Measurements from ENCODE around the gene OGN. TPM values are rescaled to one million over a fixed set of nuclear protein-coding genes. Genes with fewer than 3 reads are reported as not detected.

The OGN gene
- total and polyA plus RNA-seq, 10 of the 15 experiments (the other 5 are each of a cell fraction or from before 2014, with no cell fraction given) = 0.04 to 2.5 (median 0.15) TPM; not detected in 4

DNA sequence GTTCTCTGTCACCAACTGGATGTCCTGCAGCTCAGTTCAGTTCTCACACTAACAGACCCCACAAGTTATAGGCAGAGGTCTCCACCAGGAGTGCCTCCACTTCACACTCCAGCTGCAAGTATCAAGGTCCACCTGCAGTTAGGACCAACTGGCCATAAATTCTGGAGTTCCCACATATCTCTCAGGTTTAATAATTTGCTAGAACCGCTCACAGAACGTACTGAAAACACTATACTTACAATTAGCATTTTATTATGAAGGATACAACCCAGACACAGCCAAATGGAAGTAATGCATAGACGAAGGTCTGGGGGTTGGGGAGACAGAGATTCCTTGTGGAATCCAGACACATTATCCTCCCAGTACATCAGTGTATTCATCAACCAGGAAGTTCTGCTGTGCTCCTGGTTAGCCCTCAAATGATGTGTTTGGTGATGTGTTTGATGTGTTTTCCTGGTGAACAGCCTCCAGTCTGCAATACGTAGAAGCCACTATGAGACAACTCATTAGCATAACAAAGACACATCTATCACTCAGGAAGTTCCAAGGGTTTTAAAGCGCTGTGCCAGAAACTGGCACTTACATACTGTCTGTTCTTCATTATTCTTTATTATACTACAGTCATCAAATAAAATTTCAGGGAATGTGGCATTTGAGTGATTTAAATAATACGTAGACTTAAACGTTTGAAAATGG, 25.4 kb downstream of the OGN start:
- intact Hi-C loops (cut with micrococcal nuclease; ENCODE audit: unreplicated experiment) (no loop called here), in situ Hi-C loops (cut with MboI) (no loop called here)
- Histone ChIP-seq H2AFZ (ENCODE audit: control insufficient read depth, low read depth, low read length) (no peak overlapping the region), H3K79me2 (ENCODE audit: control insufficient read depth, insufficient read depth, low read length) (no peaks in the 10 kb centered on the region), H3K4me3 (no peak overlapping the region), H3K9ac (ENCODE audit: control insufficient read depth, insufficient read depth, low read length) (no peak overlapping the region), H3K9me3 (replicated peaks; ENCODE audit: control insufficient read depth, insufficient read depth, low read length) (no peaks in the 10 kb centered on the region; the same call in 2 of the 3 replicates), H4K20me1 (ENCODE audit: control insufficient read depth, insufficient read depth) (no peaks in the 10 kb centered on the region), H3K36me3 (ENCODE audit: control insufficient read depth in 2 of 2, insufficient read depth in 2 of 2, low read length in 1 of 2) (no peaks in the 10 kb centered on the region), H3K4me1 (ENCODE audit: control insufficient read depth, insufficient read depth, low read length) (no peaks in the 10 kb centered on the region), H3K27ac (ENCODE audit: control insufficient read depth, insufficient read depth) (no peak overlapping the region), H3K27me3 (replicated peaks in 1 of 2; ENCODE audit: control insufficient read depth in 2 of 2, insufficient read depth in 2 of 2, low read length in 1 of 2) (no peaks in the 10 kb centered on the region), H3K4me2 (ENCODE audit: control insufficient read depth, insufficient read depth) (no peak overlapping the region)
- no peak for DNase-seq (ENCODE audit: low read depth, low spot score)
- ChIA-PET SMC1A (ENCODE audit: uncharacterized antibody, unreplicated experiment) (no interaction called here), POLR2A (no interaction called here), CTCF (interaction anchor here (1.2 kb wide), 1 partner anchor 11 kb away, joined by 3 read pairs; no protein-coding TSS in a partner anchor), RAD21 (ENCODE audit: unreplicated experiment) (no interaction called here)
- FAIRE-seq = no peak
- no TSS peak for BruUV-seq (replicated peaks)
- no peak for TF ChIP-seq GABPA (IDR thresholded peaks at IDR 0.05; ENCODE audit: low read depth)
- TF ChIP-seq, protein P1, sequence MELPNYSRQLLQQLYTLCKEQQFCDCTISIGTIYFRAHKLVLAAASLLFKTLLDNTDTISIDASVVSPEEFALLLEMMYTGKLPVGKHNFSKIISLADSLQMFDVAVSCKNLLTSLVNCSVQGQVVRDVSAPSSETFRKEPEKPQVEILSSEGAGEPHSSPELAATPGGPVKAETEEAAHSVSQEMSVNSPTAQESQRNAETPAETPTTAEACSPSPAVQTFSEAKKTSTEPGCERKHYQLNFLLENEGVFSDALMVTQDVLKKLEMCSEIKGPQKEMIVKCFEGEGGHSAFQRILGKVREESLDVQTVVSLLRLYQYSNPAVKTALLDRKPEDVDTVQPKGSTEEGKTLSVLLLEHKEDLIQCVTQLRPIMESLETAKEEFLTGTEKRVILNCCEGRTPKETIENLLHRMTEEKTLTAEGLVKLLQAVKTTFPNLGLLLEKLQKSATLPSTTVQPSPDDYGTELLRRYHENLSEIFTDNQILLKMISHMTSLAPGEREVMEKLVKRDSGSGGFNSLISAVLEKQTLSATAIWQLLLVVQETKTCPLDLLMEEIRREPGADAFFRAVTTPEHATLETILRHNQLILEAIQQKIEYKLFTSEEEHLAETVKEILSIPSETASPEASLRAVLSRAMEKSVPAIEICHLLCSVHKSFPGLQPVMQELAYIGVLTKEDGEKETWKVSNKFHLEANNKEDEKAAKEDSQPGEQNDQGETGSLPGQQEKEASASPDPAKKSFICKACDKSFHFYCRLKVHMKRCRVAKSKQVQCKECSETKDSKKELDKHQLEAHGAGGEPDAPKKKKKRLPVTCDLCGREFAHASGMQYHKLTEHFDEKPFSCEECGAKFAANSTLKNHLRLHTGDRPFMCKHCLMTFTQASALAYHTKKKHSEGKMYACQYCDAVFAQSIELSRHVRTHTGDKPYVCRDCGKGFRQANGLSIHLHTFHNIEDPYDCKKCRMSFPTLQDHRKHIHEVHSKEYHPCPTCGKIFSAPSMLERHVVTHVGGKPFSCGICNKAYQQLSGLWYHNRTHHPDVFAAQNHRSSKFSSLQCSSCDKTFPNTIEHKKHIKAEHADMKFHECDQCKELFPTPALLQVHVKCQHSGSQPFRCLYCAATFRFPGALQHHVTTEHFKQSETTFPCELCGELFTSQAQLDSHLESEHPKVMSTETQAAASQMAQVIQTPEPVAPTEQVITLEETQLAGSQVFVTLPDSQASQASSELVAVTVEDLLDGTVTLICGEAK (IDR thresholded peaks at IDR 0.05; ENCODE audit: borderline replicate concordance) = no peak
- no peak for TF ChIP-seq SP1 (IDR thresholded peaks at IDR 0.05; ENCODE audit: low read depth, low read length)
- no peak for TF ChIP-seq CBX5 (IDR thresholded peaks at IDR 0.05; ENCODE audit: low read depth)
- no peak for TF ChIP-seq SMAD1 (IDR thresholded peaks at IDR 0.05; ENCODE audit: low read depth, partially characterized antibody)
- TF ChIP-seq STAT3 (IDR thresholded peaks at IDR 0.05; ENCODE audit: low read depth, low read length) = no peak
- TF ChIP-seq, protein P2, sequence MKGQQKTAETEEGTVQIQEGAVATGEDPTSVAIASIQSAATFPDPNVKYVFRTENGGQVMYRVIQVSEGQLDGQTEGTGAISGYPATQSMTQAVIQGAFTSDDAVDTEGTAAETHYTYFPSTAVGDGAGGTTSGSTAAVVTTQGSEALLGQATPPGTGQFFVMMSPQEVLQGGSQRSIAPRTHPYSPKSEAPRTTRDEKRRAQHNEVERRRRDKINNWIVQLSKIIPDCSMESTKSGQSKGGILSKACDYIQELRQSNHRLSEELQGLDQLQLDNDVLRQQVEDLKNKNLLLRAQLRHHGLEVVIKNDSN (IDR thresholded peaks at IDR 0.05; ENCODE audit: borderline replicate concordance, extremely low read length, insufficient read depth, low read depth, low read length) = no peak
- no peak for TF ChIP-seq BHLHE40 (IDR thresholded peaks at IDR 0.05; ENCODE audit: borderline replicate concordance in 1 of 2, low read depth in 2 of 2, low read length in 1 of 2)
- TF ChIP-seq, protein P3, sequence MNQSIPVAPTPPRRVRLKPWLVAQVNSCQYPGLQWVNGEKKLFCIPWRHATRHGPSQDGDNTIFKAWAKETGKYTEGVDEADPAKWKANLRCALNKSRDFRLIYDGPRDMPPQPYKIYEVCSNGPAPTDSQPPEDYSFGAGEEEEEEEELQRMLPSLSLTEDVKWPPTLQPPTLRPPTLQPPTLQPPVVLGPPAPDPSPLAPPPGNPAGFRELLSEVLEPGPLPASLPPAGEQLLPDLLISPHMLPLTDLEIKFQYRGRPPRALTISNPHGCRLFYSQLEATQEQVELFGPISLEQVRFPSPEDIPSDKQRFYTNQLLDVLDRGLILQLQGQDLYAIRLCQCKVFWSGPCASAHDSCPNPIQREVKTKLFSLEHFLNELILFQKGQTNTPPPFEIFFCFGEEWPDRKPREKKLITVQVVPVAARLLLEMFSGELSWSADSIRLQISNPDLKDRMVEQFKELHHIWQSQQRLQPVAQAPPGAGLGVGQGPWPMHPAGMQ (IDR thresholded peaks at IDR 0.05; ENCODE audit: borderline replicate concordance) = no peak
- no peak for TF ChIP-seq NR2F1 (conservative IDR thresholded peaks at IDR 0.05)
- TF ChIP-seq, protein P4, sequence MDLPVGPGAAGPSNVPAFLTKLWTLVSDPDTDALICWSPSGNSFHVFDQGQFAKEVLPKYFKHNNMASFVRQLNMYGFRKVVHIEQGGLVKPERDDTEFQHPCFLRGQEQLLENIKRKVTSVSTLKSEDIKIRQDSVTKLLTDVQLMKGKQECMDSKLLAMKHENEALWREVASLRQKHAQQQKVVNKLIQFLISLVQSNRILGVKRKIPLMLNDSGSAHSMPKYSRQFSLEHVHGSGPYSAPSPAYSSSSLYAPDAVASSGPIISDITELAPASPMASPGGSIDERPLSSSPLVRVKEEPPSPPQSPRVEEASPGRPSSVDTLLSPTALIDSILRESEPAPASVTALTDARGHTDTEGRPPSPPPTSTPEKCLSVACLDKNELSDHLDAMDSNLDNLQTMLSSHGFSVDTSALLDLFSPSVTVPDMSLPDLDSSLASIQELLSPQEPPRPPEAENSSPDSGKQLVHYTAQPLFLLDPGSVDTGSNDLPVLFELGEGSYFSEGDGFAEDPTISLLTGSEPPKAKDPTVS (IDR thresholded peaks at IDR 0.05; ENCODE audit: low read depth, low read length) = no peak
- TF ChIP-seq HDGF (IDR thresholded peaks at IDR 0.05) = no peak
- no peak for TF ChIP-seq IKZF1 (conservative IDR thresholded peaks at IDR 0.05)
- WGBS (ENCODE audit: insufficient coverage, insufficient replicate concordance, low lambda C conversion rate, missing lambda C conversion rate) = 84% methylated on average over 7 of the region's 7 CpGs
- no peak for ATAC-seq

All from GM12878 (cell line).